ENCODE data around the gene STRN3.
A peak's percentile ranks its signal among the peaks of the same experiment; 100 is the strongest.
"Not testable (repeated sequence)": the region's sequence is repeated elsewhere in the genome, so short reads cannot be mapped to it uniquely, and the experiment has no call there.

The STRN3 gene

DNA sequence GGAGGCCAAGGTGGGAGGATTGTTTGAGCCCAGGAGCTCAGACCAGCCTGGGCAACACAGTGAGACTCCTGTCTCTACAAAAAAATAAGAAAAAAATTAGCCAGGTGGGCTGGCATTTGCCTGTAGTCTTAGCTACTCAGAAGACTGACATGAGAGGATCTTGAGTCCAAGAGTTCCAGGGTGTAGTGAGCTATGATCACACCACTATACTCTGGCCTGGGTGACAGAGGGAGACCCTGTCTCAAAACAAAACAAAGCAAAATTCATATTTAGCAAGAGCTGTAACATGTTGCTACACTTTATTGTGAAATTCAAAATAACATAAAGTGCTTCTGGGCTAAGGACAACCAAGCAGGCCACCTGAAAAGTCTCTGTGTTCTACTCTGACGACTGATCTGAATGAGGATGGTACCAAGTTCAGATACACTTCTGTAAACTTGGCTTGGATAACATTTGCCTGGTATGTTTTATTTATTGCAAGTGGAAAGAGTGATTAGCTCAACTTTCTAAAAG lies 11.6 kb upstream of the STRN3 start:
- H3K4me3 ChIP-seq (ENCODE audit: low read depth, low read length) = no peak overlapping the region

DNA sequence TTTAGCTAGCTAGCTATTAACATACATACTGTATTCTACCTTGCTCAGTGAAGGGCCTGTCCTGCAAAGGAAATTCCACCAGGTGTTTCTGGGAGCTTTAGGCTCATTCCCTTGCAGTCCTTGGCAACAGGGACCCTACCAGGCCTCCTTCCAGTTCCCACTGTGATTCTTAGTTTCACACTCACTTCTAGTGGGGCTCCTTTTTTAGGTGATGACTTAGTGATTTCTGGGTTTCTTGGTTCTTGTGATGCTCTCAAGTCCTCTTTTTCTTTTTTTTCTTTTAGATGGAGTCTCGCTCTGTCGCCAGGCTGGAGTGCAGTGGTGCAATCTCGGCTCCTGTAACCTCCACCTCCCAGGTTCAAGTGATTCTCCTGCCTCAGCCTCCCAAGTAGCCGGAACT lies 10.4 kb upstream of the STRN3 start:
- H3K4me3 ChIP-seq (ENCODE audit: low read depth, low read length) = no peak overlapping the region

DNA sequence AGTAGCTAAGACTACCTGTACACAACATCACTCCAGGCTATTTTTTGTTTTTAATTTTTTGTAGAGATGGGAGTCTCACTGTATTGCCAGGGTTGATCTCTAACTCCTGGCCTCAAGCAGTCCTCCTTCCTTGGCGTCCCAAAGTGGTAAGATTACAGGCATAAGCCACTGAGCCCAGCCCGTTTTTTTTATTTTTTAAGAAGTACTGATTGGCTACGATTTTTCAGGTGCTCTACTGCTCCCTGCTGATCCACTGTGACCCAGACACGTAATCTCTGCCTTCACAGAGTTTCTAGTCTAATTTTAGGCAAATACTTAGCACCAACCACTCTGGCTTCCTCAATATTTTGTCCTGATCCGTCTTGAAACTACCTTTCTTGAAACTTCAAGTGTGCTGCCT lies 4.3 kb upstream of the STRN3 start:
- H3K4me3 ChIP-seq (ENCODE audit: low read depth, low read length) = no peak overlapping the region

DNA sequence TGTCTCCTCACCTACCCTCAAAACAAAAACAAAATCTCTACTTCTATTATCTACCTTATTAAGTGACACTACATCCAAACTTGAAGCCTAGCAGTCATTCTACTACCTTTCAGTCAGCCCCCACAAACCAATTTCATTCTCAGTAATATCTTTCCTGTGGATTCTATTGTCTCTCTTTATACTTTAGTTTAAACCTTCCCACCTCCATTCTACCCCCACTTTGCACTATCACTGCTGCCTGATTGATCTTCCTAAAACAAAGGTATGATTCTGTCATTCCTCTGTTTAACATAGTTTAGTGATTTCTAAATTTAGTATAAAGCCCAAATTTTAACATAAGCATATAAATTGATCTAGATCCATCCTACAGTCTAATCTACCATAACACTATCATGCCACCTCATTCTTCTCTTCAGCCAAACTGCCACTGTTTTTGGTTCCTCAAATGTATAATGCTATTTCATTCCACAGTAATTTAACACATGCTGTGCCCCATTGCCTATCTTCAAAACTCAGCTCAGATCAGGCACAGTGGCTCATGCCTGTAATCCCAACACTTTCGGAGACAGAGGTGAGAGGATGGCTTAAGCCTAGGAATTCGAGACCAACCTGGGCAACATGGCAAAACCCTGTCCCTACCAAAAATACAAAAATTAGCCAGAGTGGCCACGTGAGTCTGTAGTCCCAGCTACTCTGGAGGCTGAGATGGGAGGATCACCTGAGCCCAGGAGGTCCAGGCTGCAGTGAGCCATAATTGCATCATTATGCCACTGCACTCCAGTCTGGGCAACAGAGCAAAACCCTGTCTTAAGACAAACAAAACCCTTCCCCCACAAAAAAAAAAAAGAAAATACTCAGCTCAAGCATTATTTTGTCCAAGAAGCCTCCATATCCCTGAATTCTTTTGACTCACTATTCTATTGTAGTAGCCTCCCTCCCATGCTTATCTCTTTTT lies 3.1 kb upstream of the STRN3 start:
- H3K4me3 ChIP-seq (ENCODE audit: low read depth, low read length) = no peak overlapping the region

DNA sequence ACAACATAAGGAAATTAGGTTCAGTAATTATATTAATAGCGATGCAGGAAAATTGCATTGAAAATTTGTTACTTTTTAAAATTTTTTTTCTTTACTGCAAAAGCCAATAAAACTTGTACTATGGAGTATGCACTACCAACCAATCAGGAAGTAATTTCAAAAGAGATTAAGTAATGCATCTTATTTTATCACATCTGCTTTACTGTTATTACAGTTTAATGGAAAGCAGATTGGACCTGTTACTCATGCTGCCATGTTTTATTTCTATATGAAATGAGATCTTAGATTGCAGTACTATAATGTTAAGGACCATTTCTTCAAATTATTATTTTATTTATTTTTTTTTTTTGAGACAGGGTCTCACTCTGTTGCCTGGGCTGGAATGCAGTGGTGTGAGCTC lies 1.7 kb upstream of the STRN3 start:
- no peak overlapping the region for H3K4me3 ChIP-seq (ENCODE audit: low read depth, low read length)

DNA sequence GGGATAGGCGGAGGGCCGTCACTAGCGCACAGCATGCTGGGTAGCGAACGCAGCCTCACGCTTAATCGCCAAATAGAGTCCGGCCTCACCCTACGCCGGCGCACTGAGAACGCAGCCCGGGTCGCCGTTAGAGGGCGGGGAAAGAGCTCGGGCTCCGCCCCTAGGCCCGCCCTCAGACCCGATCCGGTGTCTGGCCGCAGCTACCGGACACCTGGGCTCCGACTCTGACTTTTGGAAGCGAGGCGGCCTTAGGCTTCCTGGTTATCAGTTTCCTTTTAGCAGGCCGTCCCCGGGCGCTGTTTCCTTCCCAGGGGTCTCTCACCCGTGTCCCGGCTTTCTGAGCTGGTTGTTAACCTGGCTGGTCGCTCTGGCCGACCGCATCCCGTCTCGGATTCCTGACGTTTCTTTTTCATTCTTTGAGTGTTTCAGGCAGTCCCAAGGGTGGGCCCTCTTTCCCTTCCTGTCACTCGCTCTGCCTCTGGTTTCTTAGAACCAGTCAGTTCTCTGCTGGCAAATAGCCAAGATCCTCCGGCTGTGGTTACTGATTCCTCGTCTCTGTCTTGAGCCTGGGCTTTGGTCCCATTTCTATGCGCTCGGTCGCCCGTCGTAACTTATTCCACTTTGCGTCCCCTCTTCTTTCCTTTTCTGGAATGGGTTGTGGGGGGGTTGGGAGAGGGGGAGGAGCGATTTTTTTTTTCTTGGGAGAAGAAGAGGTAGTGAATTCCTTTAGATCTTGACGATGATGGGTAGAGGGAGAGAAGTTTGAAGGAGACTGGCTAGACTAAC lies 464 bp upstream of the STRN3 start:
- peak overlapping the region; percentile 64 for H3K4me3 ChIP-seq (ENCODE audit: low read depth, low read length)

DNA sequence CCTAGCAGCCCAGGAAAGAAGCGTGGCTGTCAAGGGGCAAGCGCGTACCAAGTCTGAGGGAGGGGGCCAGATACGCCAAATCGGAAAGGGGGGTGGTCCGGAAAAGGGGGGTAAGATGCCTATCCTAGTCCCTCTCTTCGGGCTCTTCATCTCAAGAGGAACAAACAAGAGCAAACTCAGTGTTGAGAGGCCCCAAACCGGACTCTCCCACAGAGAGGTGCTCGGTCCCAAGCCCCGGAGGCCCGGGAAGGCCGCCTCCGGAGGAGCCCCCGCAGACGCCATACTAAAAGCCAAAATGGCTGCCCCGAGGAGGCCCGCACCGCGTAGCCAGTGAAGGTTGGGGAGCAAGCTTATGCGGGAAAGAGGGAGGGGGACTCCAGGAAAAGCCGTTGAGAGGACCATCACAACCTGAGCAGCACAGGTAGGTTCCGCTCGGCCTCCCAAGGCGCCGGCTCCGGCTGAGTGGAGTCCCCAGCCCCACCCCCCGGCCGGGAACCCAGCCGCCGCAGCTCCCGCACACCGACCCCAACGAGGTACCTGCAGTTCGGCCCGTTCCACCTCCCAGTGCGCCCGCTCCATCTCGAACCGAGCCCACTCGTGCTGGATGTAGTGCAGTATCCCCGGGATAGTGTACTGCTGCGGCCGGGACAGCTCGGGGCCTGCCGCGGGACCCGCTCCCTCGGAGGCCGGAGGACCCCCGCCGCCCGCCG lies 657 bp downstream of the STRN3 start, which contains the start of gene AP4S1:
AP4S1 (plus strand) TSS at position 283 of the 710 bp plus-strand sequence. CDS start 40,548 bp downstream, outside the sequence.
- peak within 1 kb of the TSS; percentile 89 for H3K4me3 ChIP-seq (ENCODE audit: low read depth, low read length)

DNA sequence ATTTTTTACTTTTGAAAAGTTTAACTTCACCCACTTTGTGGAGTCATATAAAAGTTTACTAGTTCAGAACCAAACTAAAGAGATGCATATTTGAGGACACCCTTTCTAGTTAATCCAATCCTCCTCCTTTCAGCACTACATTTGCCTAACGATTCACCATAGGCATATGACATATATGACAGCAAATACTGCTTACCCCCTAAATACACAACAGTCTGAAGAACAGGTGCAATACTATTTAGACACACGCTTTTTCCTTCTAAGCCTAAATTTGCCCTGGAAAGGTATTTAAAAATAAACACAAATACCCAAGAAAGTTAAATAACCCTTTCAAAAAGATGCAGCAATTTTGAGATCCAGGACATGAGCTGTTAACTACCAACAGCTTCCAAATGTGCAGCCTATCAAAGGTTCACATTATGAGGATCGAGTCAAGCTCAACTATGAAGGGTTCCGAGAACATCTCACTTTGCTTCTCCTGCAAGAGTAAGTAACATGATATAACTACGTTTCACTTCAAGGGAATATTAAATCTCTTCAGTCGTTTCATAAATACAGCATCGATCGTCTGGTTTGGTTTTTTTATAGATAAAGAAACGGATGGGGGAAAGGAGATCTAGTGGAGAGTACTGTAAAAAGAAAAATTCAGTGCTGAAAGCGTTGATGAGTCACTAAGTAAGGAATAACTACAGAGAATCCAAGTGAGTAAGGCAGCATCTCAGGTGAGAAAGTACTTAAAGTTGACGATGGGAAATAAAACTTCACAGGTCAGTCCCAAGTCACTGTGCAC lies 1.4 kb downstream of the STRN3 start:
- peak overlapping the region; percentile 89 for H3K4me3 ChIP-seq (ENCODE audit: low read depth, low read length)

DNA sequence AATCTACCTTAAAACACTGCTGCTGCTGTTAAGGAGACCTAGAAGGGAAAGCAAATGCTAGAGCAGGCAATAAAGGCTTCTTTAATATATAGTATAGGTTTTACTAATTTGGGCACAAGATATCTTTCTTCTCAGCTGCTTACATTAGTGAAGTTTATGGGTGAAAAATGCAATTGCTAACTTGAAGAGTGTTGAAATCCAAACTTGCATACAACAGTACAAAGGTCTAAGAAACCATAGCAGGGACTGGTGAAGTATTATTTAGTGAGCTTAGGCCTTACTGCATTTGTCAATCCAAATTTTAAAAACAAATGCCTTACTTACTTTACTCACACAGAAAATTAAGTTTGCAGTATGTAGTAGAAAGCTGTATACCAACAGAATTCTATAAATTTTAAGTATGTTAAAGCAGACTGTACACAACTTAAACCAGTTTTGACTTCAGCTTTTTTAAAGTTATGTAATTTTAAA lies 2.1 kb downstream of the STRN3 start:
- peak overlapping the region; percentile 89 for H3K4me3 ChIP-seq (ENCODE audit: low read depth, low read length)

DNA sequence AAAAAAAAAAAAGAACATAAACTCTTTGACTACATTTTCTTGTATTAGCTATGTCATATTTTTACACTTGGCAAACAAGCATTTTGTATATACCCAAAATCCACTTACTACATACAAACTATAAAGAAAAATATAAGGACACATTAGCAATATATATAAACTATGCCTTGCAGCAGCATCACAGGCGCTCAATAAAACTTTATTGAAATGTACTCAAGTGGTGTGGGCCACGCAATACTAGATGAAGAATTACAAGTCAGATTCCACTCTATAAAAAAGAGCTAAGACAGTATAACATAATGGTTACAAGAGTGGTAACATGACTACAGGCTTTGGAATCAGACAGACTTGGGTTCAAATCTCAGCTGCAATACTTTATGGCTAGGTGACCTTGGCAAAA lies 3.8 kb downstream of the STRN3 start:
- H3K4me3 ChIP-seq (ENCODE audit: low read depth, low read length) = no peak overlapping the region

DNA sequence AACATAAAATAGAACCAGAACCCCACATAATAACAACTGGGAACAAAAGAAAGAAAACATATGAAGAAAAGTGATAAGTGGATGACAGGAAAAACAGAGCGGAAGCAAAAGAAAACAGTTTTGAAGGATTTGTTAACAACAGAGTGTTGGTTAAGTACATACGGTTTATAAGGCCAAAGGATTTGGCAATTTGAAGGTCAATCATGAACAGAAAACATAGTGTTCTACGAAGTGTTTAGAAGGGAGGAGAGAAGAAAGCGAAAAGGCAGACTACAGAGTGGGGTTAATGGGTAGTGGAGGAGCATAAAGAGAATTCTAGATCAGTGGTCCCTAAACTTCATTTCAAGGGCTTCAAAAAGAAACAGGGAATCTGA lies 4.6 kb downstream of the STRN3 start:
- no peak overlapping the region for H3K4me3 ChIP-seq (ENCODE audit: low read depth, low read length)

DNA sequence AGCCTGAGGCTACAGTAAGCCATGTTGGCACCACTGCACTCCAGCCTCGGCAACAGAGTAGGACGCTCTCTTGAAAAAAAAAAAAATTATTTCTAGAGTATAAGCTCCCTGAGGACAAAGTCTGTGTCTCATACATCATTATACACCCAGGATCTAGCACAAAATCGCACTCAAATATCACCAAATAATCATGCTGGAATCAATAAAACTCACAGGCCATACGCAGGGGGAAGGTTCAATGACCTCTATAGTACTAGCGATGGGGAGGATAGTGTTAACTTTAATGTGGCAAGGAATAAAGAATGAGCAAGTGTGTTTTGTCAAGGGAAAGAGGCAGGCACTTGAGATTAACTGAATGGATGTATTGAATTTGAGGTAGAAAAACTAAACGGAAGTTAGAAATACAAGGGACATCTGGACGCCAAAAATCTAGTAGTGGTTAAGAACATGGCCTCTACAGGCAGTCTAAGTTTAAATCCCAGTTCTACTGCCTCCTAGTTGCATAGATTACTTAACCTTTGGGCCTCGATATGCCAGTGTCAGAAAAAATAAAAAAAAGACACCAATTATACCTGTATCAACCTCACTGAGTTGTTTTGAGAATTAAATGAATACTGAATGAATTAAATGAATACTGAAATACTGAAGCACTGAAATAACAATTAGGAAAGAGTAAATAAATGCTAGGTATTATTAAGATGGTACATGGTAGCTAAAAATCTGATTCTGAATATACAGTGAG lies 5.2 kb downstream of the STRN3 start:
- no peak overlapping the region for H3K4me3 ChIP-seq (ENCODE audit: low read depth, low read length)

DNA sequence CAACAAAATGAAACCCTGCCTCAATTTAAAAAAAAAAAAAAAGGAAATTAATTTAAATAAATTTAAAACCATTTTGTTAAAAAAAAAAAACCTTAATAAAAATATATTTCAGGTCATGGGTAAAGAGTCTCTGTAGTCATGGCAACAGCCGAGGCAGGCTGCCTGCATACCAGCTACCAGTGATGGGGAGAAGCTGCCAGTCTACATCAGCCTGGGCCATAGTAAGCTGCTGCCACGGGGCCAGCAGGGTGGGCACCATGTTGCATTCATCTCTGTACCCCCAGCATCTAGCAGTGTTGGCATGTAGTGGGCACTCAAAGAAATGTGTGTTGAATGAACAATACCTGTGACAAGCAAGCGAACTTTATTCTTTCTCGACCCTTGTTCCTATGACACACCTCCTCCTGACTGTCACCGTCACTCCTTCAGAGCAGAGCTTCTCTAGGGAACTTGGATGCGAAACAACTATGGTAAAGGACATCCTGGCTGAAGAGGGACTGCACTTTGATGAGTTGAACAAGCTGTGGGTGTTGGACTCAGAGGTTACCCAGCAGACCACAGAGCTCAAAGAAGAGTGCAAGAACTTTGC lies 8.0 kb downstream of the STRN3 start:
- H3K4me3 ChIP-seq (ENCODE audit: low read depth, low read length) = no peak overlapping the region

DNA sequence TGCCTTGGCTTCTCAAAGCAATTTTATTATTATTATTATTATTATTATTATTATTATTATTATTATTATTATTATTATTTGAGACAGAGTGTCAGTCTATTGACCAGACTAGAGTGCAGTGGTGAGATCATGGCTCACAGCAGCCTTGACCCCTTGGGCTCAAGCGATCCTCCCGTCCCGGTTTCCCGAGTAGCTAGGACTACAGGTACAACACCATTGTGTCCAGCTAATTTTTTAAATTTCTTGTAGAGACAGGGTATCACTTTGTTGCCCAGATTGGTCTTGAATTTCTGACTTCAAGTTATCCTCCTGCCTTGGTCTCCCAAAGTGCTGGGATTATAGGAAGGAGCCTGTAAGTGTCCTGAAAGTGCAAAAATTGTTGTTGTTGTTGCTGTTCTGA lies 12.3 kb downstream of the STRN3 start:
- no peak overlapping the region for H3K4me3 ChIP-seq (ENCODE audit: low read depth, low read length)

DNA sequence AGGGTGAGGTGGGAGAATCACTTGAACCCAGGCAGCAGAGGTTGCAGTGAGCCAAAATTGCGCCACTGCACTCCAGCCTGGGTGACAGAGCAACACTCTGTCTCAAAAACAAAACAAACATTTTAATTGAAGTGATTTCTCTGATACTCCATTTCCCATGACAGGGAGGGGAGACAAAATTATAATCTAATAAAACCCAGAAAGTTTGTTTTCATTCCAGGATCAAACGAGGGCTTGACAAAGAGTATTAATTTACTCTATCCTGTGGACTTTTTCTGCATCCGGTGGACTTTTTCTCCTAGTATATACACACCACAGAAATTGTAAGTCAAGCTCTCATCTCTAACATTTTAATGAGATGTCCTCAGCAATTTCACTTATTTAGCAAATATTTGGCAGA lies 15.2 kb downstream of the STRN3 start:
- H3K4me3 ChIP-seq (ENCODE audit: low read depth, low read length) = no peak overlapping the region

DNA sequence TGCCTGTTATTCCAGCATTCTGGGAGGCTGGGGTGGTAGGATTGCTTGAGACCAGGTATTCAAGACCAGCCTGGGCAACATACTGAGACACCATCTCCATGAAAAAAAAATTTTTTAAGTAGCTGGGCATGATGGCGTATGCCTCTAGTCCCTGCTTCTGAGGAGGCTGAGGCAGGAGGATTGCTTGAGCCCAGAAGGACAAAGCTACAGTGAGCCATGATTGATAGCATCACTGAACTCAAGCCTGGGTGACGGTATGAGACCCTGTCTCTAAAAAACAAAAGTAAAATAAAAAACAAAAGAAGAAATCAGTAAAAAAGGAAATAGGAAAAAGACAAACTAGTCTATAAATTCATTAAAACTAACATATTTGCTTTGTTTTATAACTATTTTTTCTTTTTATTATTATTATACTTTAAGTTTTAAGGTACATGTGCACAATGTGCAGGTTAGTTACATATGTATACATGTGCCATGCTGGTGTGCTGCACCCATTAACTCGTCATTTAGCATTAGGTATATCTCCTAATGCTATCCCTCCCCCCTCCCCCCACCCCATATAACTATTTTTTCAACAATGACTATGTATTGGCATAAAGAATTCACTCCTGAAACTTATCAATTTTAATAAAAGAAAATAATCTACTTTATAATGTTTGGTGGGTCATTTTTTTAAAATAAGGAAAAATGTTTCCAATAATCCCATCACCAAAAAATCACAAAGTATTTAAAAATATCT lies 16.2 kb downstream of the STRN3 start:
- no peak overlapping the region for H3K4me3 ChIP-seq (ENCODE audit: low read depth, low read length)

DNA sequence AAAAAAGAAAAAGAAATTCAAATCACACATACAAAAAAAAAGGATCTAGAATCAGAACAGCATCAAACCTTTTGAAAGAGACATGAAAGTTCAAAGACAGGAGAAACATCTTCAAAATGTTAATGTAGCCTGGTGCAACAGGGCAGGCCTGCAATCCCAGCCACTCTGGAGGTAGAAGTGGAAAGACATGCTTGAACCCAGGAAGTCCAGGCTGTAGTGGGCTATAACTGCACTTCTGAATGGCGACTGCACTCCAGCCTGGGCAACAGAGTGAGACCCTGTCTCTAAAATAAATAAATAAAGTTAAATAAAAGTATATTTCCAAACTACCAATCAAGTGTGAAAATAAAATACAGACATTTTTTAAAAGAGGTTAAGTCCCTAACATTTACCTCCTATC lies 19.5 kb downstream of the STRN3 start:
- H3K4me3 ChIP-seq (ENCODE audit: low read depth, low read length) = no peak overlapping the region

DNA sequence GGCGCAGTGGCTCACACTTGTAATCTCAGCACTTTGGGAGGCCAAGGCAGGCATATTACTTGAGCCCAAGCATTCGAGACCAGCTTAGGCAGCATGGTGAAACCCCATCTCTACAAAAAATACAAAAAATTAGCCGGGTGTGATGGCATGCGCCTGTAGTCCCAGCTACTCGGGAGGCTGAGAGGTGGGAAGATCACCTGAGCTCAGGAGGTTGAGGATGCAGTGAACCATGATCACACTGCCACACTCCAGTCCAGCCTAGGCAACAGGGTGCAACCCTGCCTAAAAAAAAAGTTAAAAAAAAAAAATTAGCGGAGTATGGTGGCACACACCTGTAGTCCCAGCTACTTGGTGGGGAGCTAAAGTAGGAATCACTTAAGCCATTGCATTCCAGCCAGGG lies 22.2 kb downstream of the STRN3 start:
- H3K4me3 ChIP-seq (ENCODE audit: low read depth, low read length) = not testable (repeated sequence)
